ENCODE data around the gene G3BP2. TPM values are rescaled to one million over a fixed set of nuclear protein-coding genes. Genes with fewer than 3 reads are reported as not detected.
"Not testable (repeated sequence)": the region's sequence is repeated elsewhere in the genome, so short reads cannot be mapped to it uniquely, and the experiment has no call there.

Gene G3BP2
- 97.5 and 102 TPM in 2 replicates for total RNA-seq (2014; rRNA removed; shearing (Covaris generic))

DNA sequence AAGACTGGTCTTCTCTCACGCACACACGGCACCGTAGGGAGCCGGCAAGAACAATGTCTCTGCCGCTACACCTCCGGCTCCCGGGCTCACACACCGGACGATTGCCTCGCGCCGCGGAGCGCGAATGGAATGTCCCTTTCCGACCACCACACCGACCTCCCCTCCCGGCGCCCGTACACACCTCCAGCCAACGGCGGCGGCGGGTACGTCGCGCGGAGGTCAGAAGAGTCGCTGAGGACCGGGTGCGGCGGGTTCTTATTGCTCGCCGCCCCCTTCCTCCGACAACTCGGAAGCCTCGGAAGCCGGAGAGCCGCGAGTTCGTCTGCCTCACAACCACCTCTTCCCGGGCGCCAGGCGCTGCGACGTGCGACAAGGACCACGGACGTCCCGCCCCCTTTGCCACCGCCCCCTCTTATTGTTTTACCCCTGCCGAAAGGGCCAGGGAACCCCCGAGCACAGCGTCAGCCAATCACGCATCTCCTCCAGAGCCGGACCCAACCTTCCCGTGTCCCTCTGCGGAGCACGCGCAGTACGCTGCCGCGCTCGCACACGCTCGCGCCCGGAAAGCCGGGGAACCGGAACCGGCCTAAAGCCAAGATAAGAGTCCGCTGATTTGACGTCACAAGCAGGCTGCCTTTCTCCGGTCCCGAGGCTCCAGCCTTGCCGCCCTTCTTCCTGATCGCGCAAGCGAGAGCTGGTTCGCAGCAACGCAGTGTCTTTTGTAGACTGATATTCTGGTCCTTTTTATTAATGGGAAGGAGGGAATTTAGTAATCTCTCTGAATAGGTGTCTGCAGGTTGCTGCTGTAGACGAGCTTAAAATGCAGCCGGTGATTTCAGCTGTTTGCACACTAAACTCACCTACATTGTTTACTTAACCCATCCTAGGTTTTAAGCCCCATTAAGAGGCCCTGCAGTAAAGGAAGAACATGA is at the start of gene G3BP2:
Gene G3BP2 (minus strand): TSS at position 385 of the 932 bp plus-strand sequence. CDS start 11,386 bp downstream, outside the sequence.
- peak; percentile 86 for DNase-seq (ENCODE audit: low spot score)

GRCh38 chr4:75722417-75722816 is 49.2 kb upstream of the G3BP2 start:
- DNase-seq (ENCODE audit: low spot score), result no peak

DNA sequence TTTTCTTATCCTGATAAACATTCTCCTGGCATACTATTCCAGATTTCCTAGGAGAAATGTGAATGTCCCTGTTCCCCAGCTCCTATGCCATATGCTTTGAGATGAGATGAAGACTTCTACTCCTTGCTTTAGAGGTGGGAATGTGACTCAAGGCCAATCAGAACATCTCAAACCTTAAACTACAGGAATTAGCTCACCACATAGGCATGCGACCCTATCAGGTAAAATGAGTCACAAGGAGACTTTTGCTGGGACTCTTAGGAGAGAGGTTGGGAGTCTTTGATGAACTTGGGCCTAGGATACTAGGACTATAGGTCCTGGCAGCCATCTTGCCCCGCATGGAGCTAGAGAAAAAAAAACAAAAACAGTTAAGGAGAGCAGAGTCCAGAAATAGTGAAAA is 45.3 kb upstream of the G3BP2 start:
- DNase-seq (ENCODE audit: low spot score), result no peak

DNA sequence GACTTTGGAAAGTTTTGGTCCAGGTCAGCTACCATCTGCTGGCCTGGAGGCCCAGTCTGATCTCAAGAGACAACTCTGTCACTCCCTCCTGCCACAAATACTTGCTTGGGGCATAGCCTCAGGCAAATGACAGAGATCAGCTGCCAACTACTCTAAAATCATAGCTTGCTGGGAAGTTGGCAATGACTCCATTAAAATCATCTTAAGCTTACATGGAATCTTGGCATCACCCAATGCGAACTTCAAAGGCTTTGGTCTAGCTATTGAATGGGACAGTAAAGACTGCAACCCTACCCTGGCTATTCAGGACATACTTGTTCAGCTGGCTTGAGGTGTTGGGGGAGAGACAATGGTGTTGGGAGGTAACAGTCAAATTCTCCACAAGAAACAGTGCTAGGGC is 44.2 kb upstream of the G3BP2 start:
- DNase-seq (ENCODE audit: low spot score), result no peak

DNA sequence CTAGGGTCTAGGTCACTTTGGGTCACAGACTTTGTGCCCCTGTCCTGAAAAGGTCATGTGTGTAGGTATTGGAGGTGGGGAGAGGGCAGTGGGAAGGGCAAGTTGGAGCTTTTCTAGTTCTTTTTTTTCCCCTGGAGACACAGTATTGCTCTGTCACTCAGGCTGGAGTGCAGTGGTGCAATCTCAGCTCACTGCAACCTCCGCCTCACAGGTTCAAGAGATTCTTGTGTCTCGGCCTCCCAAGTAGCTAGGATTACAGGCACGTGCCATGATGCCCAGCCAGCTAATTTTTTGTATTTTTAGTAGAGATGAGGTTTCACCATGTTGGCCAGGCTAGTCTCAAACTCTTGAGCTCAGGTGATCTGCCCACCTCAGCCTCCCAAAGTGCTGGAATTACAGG is 42.8 kb upstream of the G3BP2 start:
- DNase-seq (ENCODE audit: low spot score), result not testable (repeated sequence)

DNA sequence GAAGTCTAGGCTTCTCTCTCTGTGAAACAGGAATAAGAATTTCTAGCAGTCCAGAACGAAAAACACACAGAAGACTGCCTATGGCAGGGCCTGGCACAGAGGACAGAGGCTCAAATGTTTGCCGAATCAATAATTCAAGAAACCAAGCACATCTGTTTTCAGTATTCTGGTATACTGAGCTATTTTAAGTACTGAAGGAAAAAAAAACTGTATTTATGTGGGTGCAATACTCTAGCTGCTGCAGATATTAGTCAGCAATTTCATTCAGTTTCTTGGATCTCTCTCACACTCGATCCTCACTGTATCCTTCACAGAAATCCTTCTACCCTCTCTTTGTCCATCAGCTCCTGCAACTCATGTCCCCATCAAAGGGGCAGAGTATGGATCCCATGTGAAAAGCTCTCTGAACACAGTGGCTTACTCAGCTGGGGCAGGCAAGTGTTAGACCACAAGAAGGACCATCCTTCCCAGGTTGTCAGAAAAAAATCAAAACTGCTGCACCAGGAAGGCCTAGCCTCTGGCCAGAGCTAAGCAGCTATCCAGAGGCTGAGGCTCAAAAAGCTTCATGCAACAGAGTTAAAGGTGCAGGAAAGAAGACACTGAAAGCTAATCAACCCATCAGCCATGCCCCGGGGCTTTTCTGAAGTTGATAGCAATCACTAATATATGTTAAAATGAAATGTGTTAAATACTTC is 42.0 kb upstream of the G3BP2 start:
- no peak for DNase-seq (ENCODE audit: low spot score)

- no peak for DNase-seq (ENCODE audit: low spot score)
Measured at GRCh38 chr4:75714704-75715103, 41.5 kb upstream of the G3BP2 start.

- DNase-seq (ENCODE audit: low spot score), result no peak
Measured at GRCh38 chr4:75714011-75714410, 40.8 kb upstream of the G3BP2 start.

- DNase-seq (ENCODE audit: low spot score), result no peak
Measured at GRCh38 chr4:75710246-75710645, 37.0 kb upstream of the G3BP2 start.

GRCh38 chr4:75708218-75708691 is 35.0 kb upstream of the G3BP2 start:
- no peak for DNase-seq (ENCODE audit: low spot score)

- DNase-seq (ENCODE audit: low spot score), result no peak
Measured at GRCh38 chr4:75705198-75705977, 32.2 kb upstream of the G3BP2 start.

DNA sequence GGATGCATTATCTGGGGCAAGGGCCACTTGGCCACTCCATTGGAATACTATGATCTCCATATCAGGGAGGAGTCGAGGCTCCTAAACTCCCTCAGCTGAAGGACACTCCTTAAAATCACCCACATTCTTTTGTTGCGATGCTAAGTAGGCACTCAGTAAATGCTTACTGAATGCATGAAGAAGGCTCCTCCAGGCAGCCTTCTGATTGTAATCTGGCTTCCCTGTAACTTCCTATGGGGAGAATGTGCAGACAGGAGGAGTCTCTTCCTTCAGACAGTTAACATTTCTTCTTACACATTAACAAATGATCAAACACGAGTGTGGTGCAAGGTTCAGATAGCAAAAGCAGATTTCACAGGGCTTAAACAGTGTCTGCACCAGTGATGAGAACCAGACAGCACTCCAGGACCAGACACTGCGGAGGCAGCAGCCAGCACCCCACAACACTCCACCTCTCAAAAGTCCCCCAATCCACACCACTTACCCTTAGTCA is 29.8 kb upstream of the G3BP2 start:
- DNase-seq (ENCODE audit: low spot score), result no peak

DNA sequence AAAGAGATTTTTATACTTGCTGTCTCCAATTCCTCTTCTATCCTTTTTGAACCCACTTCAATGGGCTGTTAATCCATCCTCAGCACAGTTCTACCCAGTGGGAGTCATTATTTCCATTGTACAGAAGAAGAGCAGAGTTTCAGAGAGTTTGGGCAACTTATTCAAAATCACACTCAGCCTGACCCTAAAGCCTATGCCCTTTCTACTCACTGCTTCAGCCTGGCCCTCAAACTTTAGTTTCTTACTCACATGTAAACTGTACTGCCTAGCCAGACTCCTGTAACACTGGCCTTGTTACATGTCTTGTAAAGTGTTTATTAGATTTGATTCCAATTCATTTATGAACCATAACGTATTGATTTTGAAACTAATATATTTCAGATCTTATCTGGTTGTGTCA is 26.1 kb upstream of the G3BP2 start:
- DNase-seq (ENCODE audit: low spot score), result no peak

- no peak for DNase-seq (ENCODE audit: low spot score)
Measured at GRCh38 chr4:75698963-75699228, 25.7 kb upstream of the G3BP2 start.

GRCh38 chr4:75698162-75698962 is 25.2 kb upstream of the G3BP2 start:
- DNase-seq (ENCODE audit: low spot score), result no peak

- no peak for DNase-seq (ENCODE audit: low spot score)
Measured at GRCh38 chr4:75696581-75696980, 23.4 kb upstream of the G3BP2 start.

- DNase-seq (ENCODE audit: low spot score), result no peak
Measured at GRCh38 chr4:75696071-75696470, 22.9 kb upstream of the G3BP2 start.

DNA sequence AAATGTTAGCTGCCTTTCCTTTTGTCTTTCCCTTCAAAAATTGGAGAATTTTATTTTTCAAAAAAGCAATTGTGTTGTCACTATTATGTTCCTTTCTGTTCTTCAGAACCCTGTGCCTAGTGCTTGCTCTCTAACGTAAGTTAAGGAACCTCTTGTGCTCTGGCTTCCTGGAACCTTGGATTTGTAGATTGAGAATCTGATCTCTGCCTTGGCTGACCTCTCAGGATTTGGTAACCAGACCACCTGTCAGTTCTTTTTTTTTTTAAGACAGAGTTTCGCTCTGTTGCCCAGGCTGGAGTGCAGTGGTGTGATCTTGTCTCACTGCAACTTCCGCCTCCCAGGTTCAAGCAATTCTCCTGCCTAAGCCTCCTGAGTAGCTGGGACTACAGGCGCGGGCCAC is 18.9 kb upstream of the G3BP2 start:
- DNase-seq (ENCODE audit: low spot score), result not testable (repeated sequence)

- DNase-seq (ENCODE audit: low spot score), result not testable (repeated sequence)
Measured at GRCh38 chr4:75687125-75687524, 13.9 kb upstream of the G3BP2 start.

GRCh38 chr4:75686346-75686745 is 13.1 kb upstream of the G3BP2 start:
- no peak for DNase-seq (ENCODE audit: low spot score)

GRCh38 chr4:75685546-75686189 is 12.5 kb upstream of the G3BP2 start:
- DNase-seq (ENCODE audit: low spot score), result no peak
